Thoracic aorta (tissue), 2 donors: ENCODE measurements around the gene THAP3. TPM values are rescaled to one million over a fixed set of nuclear protein-coding genes. Genes with fewer than 3 reads are reported as not detected.

Experiments
- ATAC-seq: fragments of 150-250 bp; one replicate; pipeline ENCODE4 v1.8.0; 2017; ENCODE audit warnings: low read depth; ENCODE audit not compliant: insufficient number of reproducible peaks, low FRiP score
- DNase-seq: peaks from one replicate; pipeline ENCODE4 v3.0.0-alpha.2; 2020; ENCODE audit warnings: low spot score
- H3K27ac ChIP-seq, 2 donors: fragments of 200-600 bp; sonication (generic); 1 replicate in 1 of 2; 2 replicates in 1 of 2; pipeline ENCODE4 v1.5.1; 2016; ENCODE audit warnings: mild to moderate bottlenecking in 2 of 2, moderate library complexity in 2 of 2
- H3K27me3 ChIP-seq: fragments of 200-600 bp; sonication (generic); replicated peaks from 2 replicates; pipeline ENCODE4 v1.6.0; 2016; ENCODE audit warnings: mild to moderate bottlenecking; ENCODE audit not compliant: insufficient read depth
- H3K36me3 ChIP-seq: fragments of 200-600 bp; sonication (generic); one replicate; pipeline ENCODE4 v1.5.1; 2016
- H3K4me1 ChIP-seq, 2 donors: fragments of 200-600 bp; sonication (generic); 1 replicate in 1 of 2; 2 replicates in 1 of 2; pipeline versions ENCODE4 v1.5.1 to v1.6.0; 2016; ENCODE audit warnings: low read depth in 2 of 2, mild to moderate bottlenecking in 1 of 2; ENCODE audit not compliant: control insufficient read depth in 1 of 2
- H3K4me3 ChIP-seq: fragments of 200-600 bp; sonication (generic); 2 replicates; pipeline ENCODE4 v1.5.1; 2016; ENCODE audit warnings: mild to moderate bottlenecking
- H3K9me3 ChIP-seq: fragments of 200-600 bp; sonication (generic); 2 replicates; pipeline ENCODE4 v1.5.1; 2016
- CTCF ChIP-seq: fragments of 200-600 bp; sonication (generic); IDR thresholded peaks from one replicate; pipeline ENCODE4 v1.5.1; 2019; ENCODE audit warnings: antibody characterized with exemption
- total RNA-seq, 2 donors: library from RNA; depleted of rRNA; stranded (reverse); fragments of >200 nt; gene quantifications; one replicate each; pipeline versions ENCODE4 v1.1.0 to v1.2.3, GENCODE V29; 2016

THAP3 gene
- total RNA-seq, 2 donors from 2014 or later: 14.1 to 18.7 TPM

DNA sequence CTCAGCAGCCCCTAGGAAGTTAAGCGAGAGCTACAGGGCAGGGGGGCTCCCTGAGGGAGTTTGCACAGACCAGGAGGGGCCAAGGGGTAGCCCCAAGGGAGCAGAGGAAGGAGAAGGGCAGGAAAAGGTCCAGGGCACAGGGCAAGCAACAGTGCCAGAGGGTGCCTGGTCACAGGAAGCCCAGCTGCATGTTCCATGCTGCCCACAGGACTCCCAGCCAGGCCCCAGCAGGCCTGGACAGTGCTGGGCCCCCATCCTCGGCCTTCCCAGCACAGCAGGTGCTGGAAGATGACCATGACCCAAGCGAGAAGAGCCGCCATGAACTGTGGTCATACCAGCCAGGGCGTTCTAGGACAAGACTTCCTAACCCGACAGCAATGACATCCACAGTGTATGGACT, 33.0 kb upstream of the THAP3 start:
- Histone ChIP-seq H3K27me3 (no peaks in the 10 kb centered on the region), H3K4me1 (peaks cover 52 to 89% of the 10 kb centered on the region in 2 donors), H3K9me3 (no peaks in the 10 kb centered on the region), H3K36me3 (peaks cover 67% of the 10 kb centered on the region), H3K4me3 (peak overlapping the region; percentile 32), H3K27ac (peak overlapping the region; percentile 82 to 90)
- TF ChIP-seq CTCF: no peak
- DNase-seq (no peak), ATAC-seq (no peak)

DNA sequence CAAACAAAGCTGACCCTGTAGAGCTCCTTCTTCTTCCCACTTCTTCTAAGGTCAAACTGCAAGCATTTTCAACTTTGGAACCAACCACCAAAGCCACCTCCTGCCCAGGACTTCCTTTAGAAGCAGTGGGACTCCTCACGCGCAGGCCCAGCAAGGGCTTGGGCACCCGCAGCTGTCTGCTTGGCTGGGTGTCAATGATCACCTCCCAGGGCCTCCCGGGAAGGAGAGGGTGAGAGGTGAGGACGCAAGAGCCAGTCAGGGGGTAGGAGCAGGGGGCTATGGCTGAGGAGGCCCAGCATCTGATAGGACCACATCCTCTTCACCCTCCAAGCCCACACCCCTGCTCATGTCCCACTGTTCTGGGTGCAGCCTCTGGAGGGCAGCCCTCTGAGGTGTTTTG, 32.2 kb upstream of the THAP3 start:
- peak overlapping the region; percentile 82 to 90 for H3K27ac ChIP-seq
- H3K36me3 ChIP-seq: peaks cover 75% of the 10 kb centered on the region

DNA sequence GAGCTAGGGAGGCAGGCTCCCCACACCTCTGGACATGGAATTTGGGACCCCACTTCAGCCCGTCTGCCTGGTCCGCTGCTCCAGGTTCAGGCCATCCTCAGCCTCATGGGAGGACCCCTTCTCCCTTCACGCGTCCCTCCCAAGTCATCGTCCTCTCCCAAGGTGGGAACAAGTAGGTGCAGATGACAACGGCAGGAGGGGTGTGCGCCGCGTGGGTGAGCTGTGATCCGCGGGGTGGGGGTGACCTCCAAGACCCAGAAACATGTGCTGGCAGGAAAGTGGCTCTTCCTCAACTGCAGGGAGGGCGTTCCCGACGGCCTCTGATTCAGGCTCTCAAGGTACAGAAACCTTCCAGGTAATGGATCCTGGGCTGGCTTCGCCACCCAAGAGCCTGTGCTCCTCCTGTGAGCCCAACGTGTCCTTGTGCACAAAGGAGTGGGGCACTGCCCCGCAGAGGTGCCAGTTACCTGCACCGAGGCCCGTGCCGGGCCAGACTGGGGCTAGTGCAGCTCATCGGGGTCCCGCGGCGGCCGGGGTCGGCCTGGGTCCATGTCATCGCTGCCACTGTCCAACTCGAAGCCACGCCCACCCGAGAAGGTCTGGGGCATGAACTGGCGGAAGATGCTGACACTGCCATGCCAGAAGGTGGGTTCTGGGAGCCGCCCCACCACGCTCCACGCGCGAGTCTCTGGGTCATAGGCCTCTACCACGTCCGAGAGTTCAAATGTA, 31.6 kb upstream of the THAP3 start:
- Histone ChIP-seq H3K27ac (peak overlapping the region; percentile 82 to 90), H3K4me3 (no peak overlapping the region), H3K27me3 (no peaks in the 10 kb centered on the region), H3K9me3 (no peaks in the 10 kb centered on the region), H3K4me1 (peaks cover 56 to 89% of the 10 kb centered on the region in 2 donors), H3K36me3 (peaks cover 80% of the 10 kb centered on the region)
- TF ChIP-seq CTCF: no peak
- no peak for ATAC-seq
- DNase-seq: no peak

More for the DNA sequence above, 32.2 kb upstream of the THAP3 start:
- H3K9me3 ChIP-seq: no peaks in the 10 kb centered on the region
- no peaks in the 10 kb centered on the region for H3K27me3 ChIP-seq
- H3K4me1 ChIP-seq: peaks cover 56 to 89% of the 10 kb centered on the region in 2 donors
- H3K4me3 ChIP-seq: no peak overlapping the region
- ATAC-seq (no peak), DNase-seq (no peak)
- no peak for TF ChIP-seq CTCF

DNA sequence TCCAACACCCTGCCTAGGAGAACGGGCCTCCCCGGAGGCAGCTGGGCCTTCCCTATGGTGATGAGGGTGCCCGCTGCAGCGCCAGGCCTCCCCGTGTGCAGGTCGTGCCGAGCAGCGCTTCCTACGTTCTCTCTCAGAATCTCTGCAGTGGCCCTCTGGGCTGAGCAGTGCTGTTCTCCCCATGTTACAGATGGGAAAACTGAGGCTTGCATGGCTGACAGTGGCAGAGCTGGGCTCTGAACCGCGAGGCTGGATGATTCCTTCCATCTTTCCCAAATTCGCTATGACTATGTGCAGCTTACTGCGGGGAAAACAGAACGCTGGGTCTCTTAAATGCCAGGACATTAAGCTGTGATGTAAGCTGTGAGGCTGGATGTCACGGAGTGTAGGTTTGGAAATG, 30.9 kb upstream of the THAP3 start:
- H3K27me3 ChIP-seq: no peaks in the 10 kb centered on the region
- TF ChIP-seq CTCF: no peak
- DNase-seq: no peak
- H3K36me3 ChIP-seq: peaks cover 78% of the 10 kb centered on the region
- H3K4me3 ChIP-seq: no peak overlapping the region
- H3K4me1 ChIP-seq: peaks cover 63 to 89% of the 10 kb centered on the region in 2 donors
- no peaks in the 10 kb centered on the region for H3K9me3 ChIP-seq
- H3K27ac ChIP-seq: peak overlapping the region; percentile 82 to 90
- no peak for ATAC-seq

- peaks cover 68% of the 10 kb centered on the region for H3K36me3 ChIP-seq
- no peaks in the 10 kb centered on the region for H3K27me3 ChIP-seq
- TF ChIP-seq CTCF: no peak
- H3K4me3 ChIP-seq: no peak overlapping the region
- no peak for ATAC-seq
- H3K9me3 ChIP-seq: no peaks in the 10 kb centered on the region
- DNase-seq: no peak
- H3K4me1 ChIP-seq: peaks cover 65 to 85% of the 10 kb centered on the region in 2 donors
- peak overlapping the region in 1 of 2 donors; percentile 31 for H3K27ac ChIP-seq
Measured at GRCh38 chr1:6594977-6595740, 29.5 kb upstream of the THAP3 start.
